ENCODE data around the gene ACSL4. TPM values are rescaled to one million over a fixed set of nuclear protein-coding genes. Genes with fewer than 3 reads are reported as not detected.

ACSL4 gene
- polyA plus RNA-seq, 1 of the 3 experiments (the other 2 are of a cell fraction), result 18.1 TPM

DNA sequence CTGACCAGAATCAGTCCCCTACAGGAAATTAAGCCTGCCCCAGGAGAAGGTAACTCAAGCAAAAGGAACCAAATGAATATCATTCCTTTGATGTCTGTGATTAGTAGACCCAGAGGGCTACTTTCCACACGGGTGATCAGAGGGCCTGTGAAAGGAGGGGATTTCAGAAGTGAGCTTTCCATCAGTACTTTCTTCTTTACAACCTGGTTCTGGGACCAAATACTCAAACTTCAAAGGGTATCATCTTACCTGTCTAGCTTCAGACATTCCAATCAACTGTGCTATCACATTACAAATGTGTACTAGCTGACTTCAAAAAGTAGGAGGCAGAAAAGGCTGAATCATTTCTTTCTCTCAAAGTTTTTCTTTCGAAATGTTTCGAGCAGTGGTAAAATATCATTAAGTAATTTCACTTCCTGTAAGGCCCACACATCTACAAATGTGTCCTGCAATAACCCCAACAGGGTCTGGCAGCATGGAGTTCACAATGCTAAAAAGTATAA is 23.9 kb downstream of the ACSL4 start:
- Histone ChIP-seq H3K4me2 (0 out of 2 replicates have a peak overlapping the region, but pooled peaks have one; percentile 10), H3K79me2 (ENCODE audit: insufficient read depth) (peaks cover 98% of the 10 kb centered on the region), H3K9me3 (no peaks in the 10 kb centered on the region), H2AFZ (ENCODE audit: low read depth) (no peak overlapping the region), H3K4me1 (ENCODE audit: control insufficient read depth in 1 of 2, insufficient read depth in 2 of 2, low read depth in 1 of 2, low read length in 1 of 2) (peaks cover 0 to 13% of the 10 kb centered on the region in 2 experiments; a peak in 1 of 4 replicates), H3K4me3 (ENCODE audit: low read depth in 2 of 2, low read length in 1 of 2) (no peak overlapping the region), H3F3A (replicated peaks; ENCODE audit: insufficient read depth) (peaks cover 6% of the 10 kb centered on the region), H3K27me3 (ENCODE audit: insufficient read depth) (peaks cover 4% of the 10 kb centered on the region; the same call in 1 of the 2 replicates), H3K27ac (ENCODE audit: low read depth in 2 of 2, low read length in 1 of 2) (peak overlapping the region in 1 of 2 experiments; percentile 22; a peak in 1 of 4 replicates), H4K20me1 (ENCODE audit: insufficient read depth) (peaks cover 5% of the 10 kb centered on the region; the same call in 1 of the 2 replicates), H3K36me3 (replicated peaks in 1 of 2; ENCODE audit: control insufficient read depth in 1 of 2, insufficient read depth in 2 of 2, low read length in 1 of 2) (peaks cover 0 to 4% of the 10 kb centered on the region in 2 experiments), H3K9me2 (no peaks in the 10 kb centered on the region), H3K9ac (no peak overlapping the region)
- POLR2A ChIA-PET, result no interaction called here
- TF ChIP-seq TEAD4 (IDR thresholded peaks at IDR 0.05; ENCODE audit: borderline replicate concordance, insufficient read depth) (no peak), MXI1 (IDR thresholded peaks at IDR 0.05; ENCODE audit: low read depth, low read length) (no peak), EZH2phosphoT487 (IDR thresholded peaks at IDR 0.05; ENCODE audit: borderline replicate concordance, low read depth) (no peak), GATA2 (CRISPR knock-in tag; IDR thresholded peaks at IDR 0.05) (no peak), RFX5 (IDR thresholded peaks at IDR 0.05; ENCODE audit: low read length) (no peak), TAF1 (IDR thresholded peaks at IDR 0.05; ENCODE audit: borderline replicate concordance, low read depth, low read length) (no peak), GABPA (IDR thresholded peaks at IDR 0.05; ENCODE audit: low read depth) (no peak), FOXJ3 (CRISPR knock-in tag; IDR thresholded peaks at IDR 0.05) (no peak), POLR2AphosphoS5 (IDR thresholded peaks at IDR 0.05; ENCODE audit: low read depth, low read length) (no peak), NRF1 (IDR thresholded peaks at IDR 0.05; ENCODE audit: low read depth, low read length) (no peak), NFIC (IDR thresholded peaks at IDR 0.05; ENCODE audit: borderline replicate concordance) (no peak), FOXM1 (IDR thresholded peaks at IDR 0.05; ENCODE audit: low read depth) (no peak)
- TF ChIP-seq, protein P1, sequence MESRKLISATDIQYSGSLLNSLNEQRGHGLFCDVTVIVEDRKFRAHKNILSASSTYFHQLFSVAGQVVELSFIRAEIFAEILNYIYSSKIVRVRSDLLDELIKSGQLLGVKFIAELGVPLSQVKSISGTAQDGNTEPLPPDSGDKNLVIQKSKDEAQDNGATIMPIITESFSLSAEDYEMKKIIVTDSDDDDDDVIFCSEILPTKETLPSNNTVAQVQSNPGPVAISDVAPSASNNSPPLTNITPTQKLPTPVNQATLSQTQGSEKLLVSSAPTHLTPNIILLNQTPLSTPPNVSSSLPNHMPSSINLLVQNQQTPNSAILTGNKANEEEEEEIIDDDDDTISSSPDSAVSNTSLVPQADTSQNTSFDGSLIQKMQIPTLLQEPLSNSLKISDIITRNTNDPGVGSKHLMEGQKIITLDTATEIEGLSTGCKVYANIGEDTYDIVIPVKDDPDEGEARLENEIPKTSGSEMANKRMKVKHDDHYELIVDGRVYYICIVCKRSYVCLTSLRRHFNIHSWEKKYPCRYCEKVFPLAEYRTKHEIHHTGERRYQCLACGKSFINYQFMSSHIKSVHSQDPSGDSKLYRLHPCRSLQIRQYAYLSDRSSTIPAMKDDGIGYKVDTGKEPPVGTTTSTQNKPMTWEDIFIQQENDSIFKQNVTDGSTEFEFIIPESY (IDR thresholded peaks at IDR 0.05; ENCODE audit: borderline replicate concordance, low read depth), result no peak
- TF ChIP-seq, protein P2, sequence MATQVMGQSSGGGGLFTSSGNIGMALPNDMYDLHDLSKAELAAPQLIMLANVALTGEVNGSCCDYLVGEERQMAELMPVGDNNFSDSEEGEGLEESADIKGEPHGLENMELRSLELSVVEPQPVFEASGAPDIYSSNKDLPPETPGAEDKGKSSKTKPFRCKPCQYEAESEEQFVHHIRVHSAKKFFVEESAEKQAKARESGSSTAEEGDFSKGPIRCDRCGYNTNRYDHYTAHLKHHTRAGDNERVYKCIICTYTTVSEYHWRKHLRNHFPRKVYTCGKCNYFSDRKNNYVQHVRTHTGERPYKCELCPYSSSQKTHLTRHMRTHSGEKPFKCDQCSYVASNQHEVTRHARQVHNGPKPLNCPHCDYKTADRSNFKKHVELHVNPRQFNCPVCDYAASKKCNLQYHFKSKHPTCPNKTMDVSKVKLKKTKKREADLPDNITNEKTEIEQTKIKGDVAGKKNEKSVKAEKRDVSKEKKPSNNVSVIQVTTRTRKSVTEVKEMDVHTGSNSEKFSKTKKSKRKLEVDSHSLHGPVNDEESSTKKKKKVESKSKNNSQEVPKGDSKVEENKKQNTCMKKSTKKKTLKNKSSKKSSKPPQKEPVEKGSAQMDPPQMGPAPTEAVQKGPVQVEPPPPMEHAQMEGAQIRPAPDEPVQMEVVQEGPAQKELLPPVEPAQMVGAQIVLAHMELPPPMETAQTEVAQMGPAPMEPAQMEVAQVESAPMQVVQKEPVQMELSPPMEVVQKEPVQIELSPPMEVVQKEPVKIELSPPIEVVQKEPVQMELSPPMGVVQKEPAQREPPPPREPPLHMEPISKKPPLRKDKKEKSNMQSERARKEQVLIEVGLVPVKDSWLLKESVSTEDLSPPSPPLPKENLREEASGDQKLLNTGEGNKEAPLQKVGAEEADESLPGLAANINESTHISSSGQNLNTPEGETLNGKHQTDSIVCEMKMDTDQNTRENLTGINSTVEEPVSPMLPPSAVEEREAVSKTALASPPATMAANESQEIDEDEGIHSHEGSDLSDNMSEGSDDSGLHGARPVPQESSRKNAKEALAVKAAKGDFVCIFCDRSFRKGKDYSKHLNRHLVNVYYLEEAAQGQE (IDR thresholded peaks at IDR 0.05; ENCODE audit: low read depth, low read length), result no peak
- TF ChIP-seq, protein P3, sequence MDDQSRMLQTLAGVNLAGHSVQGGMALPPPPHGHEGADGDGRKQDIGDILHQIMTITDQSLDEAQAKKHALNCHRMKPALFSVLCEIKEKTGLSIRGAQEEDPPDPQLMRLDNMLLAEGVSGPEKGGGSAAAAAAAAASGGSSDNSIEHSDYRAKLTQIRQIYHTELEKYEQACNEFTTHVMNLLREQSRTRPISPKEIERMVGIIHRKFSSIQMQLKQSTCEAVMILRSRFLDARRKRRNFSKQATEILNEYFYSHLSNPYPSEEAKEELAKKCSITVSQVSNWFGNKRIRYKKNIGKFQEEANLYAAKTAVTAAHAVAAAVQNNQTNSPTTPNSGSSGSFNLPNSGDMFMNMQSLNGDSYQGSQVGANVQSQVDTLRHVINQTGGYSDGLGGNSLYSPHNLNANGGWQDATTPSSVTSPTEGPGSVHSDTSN (IDR thresholded peaks at IDR 0.05), result no peak
- TF ChIP-seq, protein P4, sequence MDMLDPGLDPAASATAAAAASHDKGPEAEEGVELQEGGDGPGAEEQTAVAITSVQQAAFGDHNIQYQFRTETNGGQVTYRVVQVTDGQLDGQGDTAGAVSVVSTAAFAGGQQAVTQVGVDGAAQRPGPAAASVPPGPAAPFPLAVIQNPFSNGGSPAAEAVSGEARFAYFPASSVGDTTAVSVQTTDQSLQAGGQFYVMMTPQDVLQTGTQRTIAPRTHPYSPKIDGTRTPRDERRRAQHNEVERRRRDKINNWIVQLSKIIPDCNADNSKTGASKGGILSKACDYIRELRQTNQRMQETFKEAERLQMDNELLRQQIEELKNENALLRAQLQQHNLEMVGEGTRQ (IDR thresholded peaks at IDR 0.05; ENCODE audit: borderline replicate concordance, low read depth, low read length), result no peak
- DNase-seq, result no peak
- CTCF ChIA-PET, result interaction anchor here (0.6 to 1.8 kb wide), 5 partner anchors 10 to 148 kb away, joined by 3 to 8 read pairs (median 3); no protein-coding TSS in a partner anchor
- WGBS (ENCODE audit: low lambda C conversion rate), result 32% methylated on average over 3 of the region's 3 CpGs

Data from SK-N-SH (cell line).